ENCODE data around the gene SSBP3. TPM values are rescaled to one million over a fixed set of nuclear protein-coding genes. Genes with fewer than 3 reads are reported as not detected.
A peak's percentile ranks its signal among the peaks of the same experiment; 100 is the strongest.

SSBP3 gene
- total and polyA plus RNA-seq, 2 of the 13 experiments (the other 11 are each of a cell fraction or from before 2014, with no cell fraction given): 8.5 to 17.6 TPM

- TF ChIP-seq, protein P1, sequence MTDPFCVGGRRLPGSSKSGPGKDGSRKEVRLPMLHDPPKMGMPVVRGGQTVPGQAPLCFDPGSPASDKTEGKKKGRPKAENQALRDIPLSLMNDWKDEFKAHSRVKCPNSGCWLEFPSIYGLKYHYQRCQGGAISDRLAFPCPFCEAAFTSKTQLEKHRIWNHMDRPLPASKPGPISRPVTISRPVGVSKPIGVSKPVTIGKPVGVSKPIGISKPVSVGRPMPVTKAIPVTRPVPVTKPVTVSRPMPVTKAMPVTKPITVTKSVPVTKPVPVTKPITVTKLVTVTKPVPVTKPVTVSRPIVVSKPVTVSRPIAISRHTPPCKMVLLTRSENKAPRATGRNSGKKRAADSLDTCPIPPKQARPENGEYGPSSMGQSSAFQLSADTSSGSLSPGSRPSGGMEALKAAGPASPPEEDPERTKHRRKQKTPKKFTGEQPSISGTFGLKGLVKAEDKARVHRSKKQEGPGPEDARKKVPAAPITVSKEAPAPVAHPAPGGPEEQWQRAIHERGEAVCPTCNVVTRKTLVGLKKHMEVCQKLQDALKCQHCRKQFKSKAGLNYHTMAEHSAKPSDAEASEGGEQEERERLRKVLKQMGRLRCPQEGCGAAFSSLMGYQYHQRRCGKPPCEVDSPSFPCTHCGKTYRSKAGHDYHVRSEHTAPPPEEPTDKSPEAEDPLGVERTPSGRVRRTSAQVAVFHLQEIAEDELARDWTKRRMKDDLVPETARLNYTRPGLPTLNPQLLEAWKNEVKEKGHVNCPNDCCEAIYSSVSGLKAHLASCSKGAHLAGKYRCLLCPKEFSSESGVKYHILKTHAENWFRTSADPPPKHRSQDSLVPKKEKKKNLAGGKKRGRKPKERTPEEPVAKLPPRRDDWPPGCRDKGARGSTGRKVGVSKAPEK (CRISPR knock-in tag; IDR thresholded peaks at IDR 0.05; ENCODE audit: borderline replicate concordance): no peak
- TF ChIP-seq CREB1 (IDR thresholded peaks at IDR 0.05): no peak
- TF ChIP-seq CREB1 (CRISPR knock-in tag; IDR thresholded peaks at IDR 0.05): peak; percentile 18; the same call in 1 of the 2 replicates
- TF ChIP-seq ZNF44 (CRISPR knock-in tag; IDR thresholded peaks at IDR 0.05): no peak
- no peak for TF ChIP-seq PAWR (CRISPR knock-in tag; IDR thresholded peaks at IDR 0.05; ENCODE audit: borderline replicate concordance)
- no peak for TF ChIP-seq HNRNPL (IDR thresholded peaks at IDR 0.05; ENCODE audit: low read depth, low read length)
- TF ChIP-seq ZNF17 (CRISPR knock-in tag; IDR thresholded peaks at IDR 0.05): no peak
- TF ChIP-seq GTF2F1 (IDR thresholded peaks at IDR 0.05; ENCODE audit: low read length): no peak
- TF ChIP-seq MYC (CRISPR knock-in tag; IDR thresholded peaks at IDR 0.05; ENCODE audit: borderline replicate concordance): peak; percentile 53; the same call in 1 of the 2 replicates
- TF ChIP-seq ZBTB8A (CRISPR knock-in tag; IDR thresholded peaks at IDR 0.05; ENCODE audit: borderline replicate concordance, low read depth): no peak
- peak; percentile 40 for TF ChIP-seq GATAD2A (CRISPR knock-in tag; IDR thresholded peaks at IDR 0.05)
- TF ChIP-seq ZNF7 (CRISPR knock-in tag; IDR thresholded peaks at IDR 0.05): no peak
- TF ChIP-seq ZNF263 (CRISPR knock-in tag; IDR thresholded peaks at IDR 0.05): 0 out of 2 replicates have a peak, but pooled peaks have one; percentile 19
- TF ChIP-seq, protein P2, sequence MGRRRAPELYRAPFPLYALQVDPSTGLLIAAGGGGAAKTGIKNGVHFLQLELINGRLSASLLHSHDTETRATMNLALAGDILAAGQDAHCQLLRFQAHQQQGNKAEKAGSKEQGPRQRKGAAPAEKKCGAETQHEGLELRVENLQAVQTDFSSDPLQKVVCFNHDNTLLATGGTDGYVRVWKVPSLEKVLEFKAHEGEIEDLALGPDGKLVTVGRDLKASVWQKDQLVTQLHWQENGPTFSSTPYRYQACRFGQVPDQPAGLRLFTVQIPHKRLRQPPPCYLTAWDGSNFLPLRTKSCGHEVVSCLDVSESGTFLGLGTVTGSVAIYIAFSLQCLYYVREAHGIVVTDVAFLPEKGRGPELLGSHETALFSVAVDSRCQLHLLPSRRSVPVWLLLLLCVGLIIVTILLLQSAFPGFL (CRISPR knock-in tag; IDR thresholded peaks at IDR 0.05): no peak
- peak; percentile 41; the same call in 1 of the 2 replicates for TF ChIP-seq KMT2A (CRISPR knock-in tag; IDR thresholded peaks at IDR 0.05)
- TF ChIP-seq HOXA9 (CRISPR knock-in tag; IDR thresholded peaks at IDR 0.05; ENCODE audit: borderline replicate concordance): no peak
- no peak; the same call in 1 of the 2 replicates for TF ChIP-seq ZNF292 (CRISPR knock-in tag; IDR thresholded peaks at IDR 0.05; ENCODE audit: borderline replicate concordance, low read depth)
- TF ChIP-seq ZNF746 (CRISPR knock-in tag; IDR thresholded peaks at IDR 0.05): 0 out of 2 replicates have a peak, but pooled peaks have one; percentile 61
- TF ChIP-seq ZNF207 (IDR thresholded peaks at IDR 0.05; ENCODE audit: borderline replicate concordance): no peak
- no peak for TF ChIP-seq ZNF510 (CRISPR knock-in tag; IDR thresholded peaks at IDR 0.05; ENCODE audit: low read depth)
- peak; percentile 52; the same call in 1 of the 2 replicates for TF ChIP-seq HNF1B (CRISPR knock-in tag; IDR thresholded peaks at IDR 0.05)
Measured at GRCh38 chr1:54355931-54356679, 50.1 kb downstream of the SSBP3 start (continued).
